ENCODE measurements around the gene TCTA. TPM values are rescaled to one million over a fixed set of nuclear protein-coding genes. Genes with fewer than 3 reads are reported as not detected.

Gene TCTA
- total RNA-seq, 2 donors from 2014 or later: 14.0 to 59.0 TPM

GRCh38 chr3:49424816-49425215 is 12.6 kb downstream of the TCTA start:
- intact Hi-C loops (cut with DNase I): loop anchor here (10.0 kb wide), 1 partner anchor 80 kb away; the partner anchor contains the start of gene USP4
- DNase-seq: no peak
- TF ChIP-seq, protein P1, sequence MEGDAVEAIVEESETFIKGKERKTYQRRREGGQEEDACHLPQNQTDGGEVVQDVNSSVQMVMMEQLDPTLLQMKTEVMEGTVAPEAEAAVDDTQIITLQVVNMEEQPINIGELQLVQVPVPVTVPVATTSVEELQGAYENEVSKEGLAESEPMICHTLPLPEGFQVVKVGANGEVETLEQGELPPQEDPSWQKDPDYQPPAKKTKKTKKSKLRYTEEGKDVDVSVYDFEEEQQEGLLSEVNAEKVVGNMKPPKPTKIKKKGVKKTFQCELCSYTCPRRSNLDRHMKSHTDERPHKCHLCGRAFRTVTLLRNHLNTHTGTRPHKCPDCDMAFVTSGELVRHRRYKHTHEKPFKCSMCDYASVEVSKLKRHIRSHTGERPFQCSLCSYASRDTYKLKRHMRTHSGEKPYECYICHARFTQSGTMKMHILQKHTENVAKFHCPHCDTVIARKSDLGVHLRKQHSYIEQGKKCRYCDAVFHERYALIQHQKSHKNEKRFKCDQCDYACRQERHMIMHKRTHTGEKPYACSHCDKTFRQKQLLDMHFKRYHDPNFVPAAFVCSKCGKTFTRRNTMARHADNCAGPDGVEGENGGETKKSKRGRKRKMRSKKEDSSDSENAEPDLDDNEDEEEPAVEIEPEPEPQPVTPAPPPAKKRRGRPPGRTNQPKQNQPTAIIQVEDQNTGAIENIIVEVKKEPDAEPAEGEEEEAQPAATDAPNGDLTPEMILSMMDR (IDR thresholded peaks at IDR 0.05): no peak
- no peak for TF ChIP-seq POLR2A (IDR thresholded peaks at IDR 0.05)
- peak overlapping the region in 2 of 4 donors; percentile 20 to 26 for H3K27ac ChIP-seq
- no peaks in the 10 kb centered on the region for H3K27me3 ChIP-seq
- no peaks in the 10 kb centered on the region for H3K9me3 ChIP-seq
- ATAC-seq: no peak
- no peaks in the 10 kb centered on the region for H3K36me3 ChIP-seq (replicated peaks in 1 of 2; ENCODE audit: insufficient read depth in 1 of 2, low read depth in 2 of 2)
- WGBS, 2 donors: 90% methylated on average over 6 of the region's 6 CpGs; no CpG with 5 or more reads in 1 of the 2 donors
- H3K4me1 ChIP-seq: peaks cover 46% of the 10 kb centered on the region
- H3K4me3 ChIP-seq: no peak overlapping the region

DNA sequence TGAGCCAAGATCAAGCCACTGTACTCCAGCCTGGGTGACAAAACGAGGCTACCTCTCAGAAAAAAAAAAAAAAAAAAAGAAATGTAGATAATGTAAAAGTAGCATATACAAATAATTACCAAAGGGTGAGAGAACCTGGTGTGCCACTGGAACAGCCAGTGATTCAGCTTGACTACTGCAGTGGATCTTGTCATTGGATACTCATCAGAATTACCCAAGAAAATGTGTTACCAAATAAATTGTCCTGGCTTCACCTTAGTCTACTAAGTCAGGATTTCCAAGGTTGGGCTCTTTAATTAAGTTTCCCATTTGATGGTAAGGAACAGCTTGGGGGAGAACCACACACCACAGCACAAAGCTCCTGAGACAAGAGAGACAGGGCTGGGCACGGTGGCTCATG is 15.4 kb downstream of the TCTA start:
- Histone ChIP-seq H3K9me3 (no peaks in the 10 kb centered on the region), H3K27ac (no peak overlapping the region), H3K27me3 (no peaks in the 10 kb centered on the region), H3K36me3 (replicated peaks in 1 of 2; ENCODE audit: insufficient read depth in 1 of 2, low read depth in 2 of 2) (no peaks in the 10 kb centered on the region), H3K4me1 (peaks cover 28% of the 10 kb centered on the region), H3K4me3 (no peak overlapping the region)
- ATAC-seq (no peak), DNase-seq (no peak)
- 96% methylated on average over 2 of the region's 2 CpGs for WGBS, 2 donors
- intact Hi-C loops (cut with DNase I): loop anchor here (10.0 kb wide), 1 partner anchor 83 kb away; the partner anchor contains the start of gene USP4
- TF ChIP-seq, protein P1 (IDR thresholded peaks at IDR 0.05): no peak
- TF ChIP-seq POLR2A (IDR thresholded peaks at IDR 0.05): no peak

DNA sequence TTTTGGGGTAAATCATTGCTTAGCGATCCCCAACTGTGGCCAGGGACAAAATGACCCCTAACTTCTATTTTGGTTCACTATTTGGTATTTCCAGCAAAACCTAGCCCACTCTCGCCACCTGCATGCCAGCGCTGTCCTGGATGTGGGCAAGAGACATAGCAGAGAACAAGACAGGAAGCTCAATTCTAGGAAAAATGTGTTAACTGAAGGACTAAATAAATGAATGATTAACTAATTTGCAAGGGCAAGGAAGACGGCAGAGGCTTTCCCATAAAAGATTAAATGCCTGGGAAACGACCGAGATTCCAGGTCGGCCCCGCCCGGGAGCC is 16.5 kb downstream of the TCTA start:
- intact Hi-C loops (cut with DNase I): loop anchor here (10.0 kb wide), 1 partner anchor 84 kb away; the partner anchor contains the start of gene USP4
- ATAC-seq: no peak
- H3K4me1 ChIP-seq: peaks cover 17% of the 10 kb centered on the region
- peak overlapping the region; percentile 55 to 95 (median 94) for H3K27ac ChIP-seq
- no peak for DNase-seq
- 2 to 5% methylated on average over 9 of the region's 9 CpGs for WGBS, 2 donors
- peak overlapping the region; percentile 58 to 70 for H3K4me3 ChIP-seq
- no peaks in the 10 kb centered on the region for H3K27me3 ChIP-seq
- H3K9me3 ChIP-seq: no peaks in the 10 kb centered on the region
- TF ChIP-seq, protein P1 (IDR thresholded peaks at IDR 0.05): peak in 1 of 7 experiments; percentile 16
- TF ChIP-seq POLR2A (IDR thresholded peaks at IDR 0.05): no peak
- no peaks in the 10 kb centered on the region for H3K36me3 ChIP-seq (replicated peaks in 1 of 2; ENCODE audit: insufficient read depth in 1 of 2, low read depth in 2 of 2)

DNA sequence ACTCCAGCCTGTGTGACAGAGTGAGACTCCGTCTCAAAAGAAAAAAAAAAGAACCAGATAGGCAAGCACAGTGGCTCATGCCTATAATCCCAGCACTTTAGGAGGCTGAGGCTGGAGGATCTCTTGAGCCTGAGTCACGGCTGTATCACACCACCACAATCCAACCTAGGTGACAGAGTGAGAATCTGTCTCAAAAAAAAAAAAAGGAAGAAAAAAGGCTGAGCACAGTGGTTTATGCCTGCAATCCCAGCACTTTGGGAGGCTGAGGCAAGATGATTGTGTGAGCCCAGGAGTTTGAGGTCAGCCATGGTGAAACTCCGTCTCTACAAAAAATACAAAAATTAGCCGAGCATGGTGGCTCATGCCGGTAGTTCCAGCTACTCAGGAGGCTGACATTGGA is 22.5 kb downstream of the TCTA start:
- Histone ChIP-seq H3K27me3 (no peaks in the 10 kb centered on the region), H3K36me3 (replicated peaks in 1 of 2; ENCODE audit: insufficient read depth in 1 of 2, low read depth in 2 of 2) (no peaks in the 10 kb centered on the region), H3K4me3 (no peak overlapping the region), H3K27ac (no peak overlapping the region), H3K9me3 (no peaks in the 10 kb centered on the region), H3K4me1 (no peaks in the 10 kb centered on the region)
- intact Hi-C loops (cut with DNase I): no loop called here
- TF ChIP-seq, protein P1 (IDR thresholded peaks at IDR 0.05): no peak
- no peak for TF ChIP-seq POLR2A (IDR thresholded peaks at IDR 0.05)
- no peak for DNase-seq
- no peak for ATAC-seq
- WGBS, 2 donors: 75 to 89% methylated on average over 5 of the region's 5 CpGs

DNA sequence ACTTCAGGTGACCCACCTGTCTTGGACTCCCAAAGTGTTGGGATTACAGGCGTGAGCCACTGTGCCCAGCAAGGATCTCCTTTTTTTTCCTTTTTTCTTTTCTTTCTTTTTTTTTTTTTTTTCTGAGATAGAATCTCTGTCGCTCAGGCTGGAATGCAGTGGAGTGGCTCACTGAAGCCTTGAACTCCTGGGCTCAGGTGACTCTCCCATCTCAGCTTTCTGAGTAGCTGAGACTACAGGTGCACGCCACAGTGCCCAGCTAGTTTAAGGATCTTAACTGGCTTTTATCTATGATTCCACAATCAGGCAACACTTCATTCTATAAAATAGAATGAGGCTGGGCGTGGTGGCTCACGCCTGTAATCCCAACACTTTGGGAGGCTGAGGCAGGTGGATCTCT is 33.2 kb downstream of the TCTA start:
- Histone ChIP-seq H3K4me1 (no peaks in the 10 kb centered on the region), H3K4me3 (no peak overlapping the region), H3K27ac (no peak overlapping the region), H3K9me3 (no peaks in the 10 kb centered on the region), H3K36me3 (replicated peaks in 1 of 2; ENCODE audit: insufficient read depth in 1 of 2, low read depth in 2 of 2) (no peaks in the 10 kb centered on the region), H3K27me3 (no peaks in the 10 kb centered on the region)
- no peak for DNase-seq
- 93 to 95% methylated on average over 4 to 5 of the region's 5 CpGs for WGBS, 2 donors
- no peak for ATAC-seq
- intact Hi-C loops (cut with DNase I): no loop called here
- no peak for TF ChIP-seq POLR2A (IDR thresholded peaks at IDR 0.05)
- TF ChIP-seq, protein P1 (IDR thresholded peaks at IDR 0.05): no peak
